K562 (cell line): ENCODE measurements around the gene MCC. TPM values are rescaled to one million over a fixed set of nuclear protein-coding genes. Genes with fewer than 3 reads are reported as not detected.

ENCODE experiments used
- ATAC-seq: fragments of 200-7000 bp; cut with Tn5 transposase; 3 replicates; pipeline ENCODE4 v1.9.1; 2020; ENCODE audit warnings: moderate library complexity
- BruUV-seq: library from RNA; stranded (reverse); fragments of 400-500 nt; replicated peaks from 2 replicates; lab custom pipeline; 2021; lab: Mats Ljungman, UMichigan
- CTCF ChIA-PET: fragments of 300-600 bp; formaldehyde crosslinking; extraction: SDS; loops from one replicate; lab custom pipeline; 2021; ENCODE audit warnings: low intra/inter-chr PET ratio; lab: Yijun Ruan, JAX
- POLR2A ChIA-PET: fragments of 300-600, 350-650 bp; sonication (Branson Sonifier 250); formaldehyde crosslinking; extraction: SDS; loops from one replicate; lab custom pipeline; 2021; ENCODE audit warnings: antibody characterized with exemption, inconsistent platforms; lab: Yijun Ruan, JAX
- DNase-seq, 4 experiments: peaks; one replicate each; pipeline versions ENCODE4 v3.0.0 to v3.0.0-alpha.2; 2011 to 2018; ENCODE audit warnings: low spot score in 3 of 4, mixed read lengths in 3 of 4; ENCODE audit errors: extremely low read depth in 1 of 4
- FAIRE-seq: peaks from 2 replicates; lab custom pipeline; 2011; peaks lifted over from hg19 to GRCh38; lab: Jason Lieb, UNC
- H2AFZ ChIP-seq: 2 replicates; pipeline ENCODE4 v1.6.0; 2011; ENCODE audit warnings: low read depth, low read length, control low read depth, inconsistent platforms
- H3K27ac ChIP-seq: fragments of 200-600 bp; 3 replicates; pipeline ENCODE4 v1.8.0; 2011; ENCODE audit warnings: low read depth, mild to moderate bottlenecking, control low read depth, inconsistent platforms, low read length, moderate library complexity, mixed read lengths; ENCODE audit errors: extremely low read depth
- H3K27me3 ChIP-seq, 2 experiments: fragments of 300-600 bp in 1 of 2; 2 replicates in 1 of 2; 3 replicates in 1 of 2; pipeline versions ENCODE4 v1.6.0 to v1.8.0; 2011; ENCODE audit warnings: inconsistent platforms in 2 of 2, low read length in 2 of 2, mild to moderate bottlenecking in 1 of 2, mixed read lengths in 1 of 2, moderate library complexity in 1 of 2; ENCODE audit not compliant: control insufficient read depth in 2 of 2, insufficient read depth in 2 of 2
- H3K36me3 ChIP-seq: fragments of 300-600 bp; 3 replicates; pipeline ENCODE4 v1.8.0; 2011; ENCODE audit warnings: mild to moderate bottlenecking, low read length, inconsistent platforms; ENCODE audit not compliant: control insufficient read depth, insufficient read depth
- H3K4me1 ChIP-seq, 2 experiments: fragments of 200-600 bp in 1 of 2; replicated peaks in 1 of 2; 2 replicates in 1 of 2; 3 replicates in 1 of 2; pipeline versions ENCODE4 v1.5.1 to v1.8.0; 2011; ENCODE audit warnings: inconsistent platforms in 2 of 2, low read length in 2 of 2, mild to moderate bottlenecking in 1 of 2, mixed read lengths in 1 of 2, moderate library complexity in 1 of 2; ENCODE audit not compliant: control insufficient read depth in 2 of 2, insufficient read depth in 2 of 2
- H3K4me2 ChIP-seq: 2 replicates; pipeline ENCODE4 v1.6.1; 2011; ENCODE audit warnings: low read length, control low read depth, inconsistent platforms, mixed read lengths; ENCODE audit not compliant: insufficient read depth
- H3K4me3 ChIP-seq: fragments of 200-600 bp; sonication (generic), shearing (Covaris generic); 2 replicates; pipeline ENCODE4 v1.5.1; 2016; ENCODE audit warnings: control low read depth, inconsistent platforms
- H3K79me2 ChIP-seq: fragments of 200-600 bp; 3 replicates; pipeline ENCODE4 v1.8.0; 2011; ENCODE audit warnings: low read length, inconsistent platforms; ENCODE audit not compliant: control insufficient read depth, insufficient read depth
- H3K9ac ChIP-seq, 2 experiments: 2 replicates each; pipeline versions ENCODE4 v1.6.0 to v1.6.1; 2011; ENCODE audit warnings: low read depth in 2 of 2, low read length in 2 of 2, control low read depth in 1 of 2, inconsistent platforms in 1 of 2, mild to moderate bottlenecking in 1 of 2, mixed read lengths in 1 of 2; ENCODE audit not compliant: insufficient read depth in 1 of 2
- H3K9me1 ChIP-seq: one replicate; pipeline ENCODE4 v1.6.0; 2011; ENCODE audit warnings: inconsistent platforms, mild to moderate bottlenecking, low read length, moderate library complexity; ENCODE audit not compliant: control insufficient read depth, insufficient read depth
- H3K9me3 ChIP-seq: replicated peaks from 2 replicates; pipeline ENCODE4 v1.5.1; 2011; ENCODE audit warnings: low read depth, low read length, inconsistent platforms; ENCODE audit not compliant: control insufficient read depth, insufficient read depth
- H4K20me1 ChIP-seq: replicated peaks from 2 replicates; pipeline ENCODE4 v1.6.1; 2011; ENCODE audit warnings: low read length, inconsistent platforms, mixed read lengths; ENCODE audit not compliant: control insufficient read depth, insufficient read depth
- DPF2 ChIP-seq: fragments of 450-650 bp; IDR thresholded peaks from 2 replicates; pipeline ENCODE4 v1.6.1; 2016
- HDAC1 ChIP-seq, 2 experiments: fragments of 450-650 bp; IDR thresholded peaks; 2 replicates each; pipeline ENCODE4 v1.6.1; 2016 to 2017; ENCODE audit warnings: inconsistent platforms in 1 of 2, mild to moderate bottlenecking in 1 of 2, moderate library complexity in 1 of 2
- IFI16 ChIP-seq: fragments of 250-450 bp; sonication (Bioruptor Pico); IDR thresholded peaks from 2 replicates; pipeline ENCODE4 v2.1.2; 2022; ENCODE audit warnings: mild to moderate bottlenecking, inconsistent platforms
- NCOA4 ChIP-seq: fragments of 450-650 bp; IDR thresholded peaks from 2 replicates; pipeline ENCODE4 v1.6.1; 2018; ENCODE audit warnings: mild to moderate bottlenecking; ENCODE audit not compliant: partially characterized antibody
- PML ChIP-seq: IDR thresholded peaks from 2 replicates; pipeline ENCODE4 v1.6.1; 2012; ENCODE audit warnings: low read length, inconsistent platforms
- SNIP1 ChIP-seq: fragments of 450-650 bp; IDR thresholded peaks from 2 replicates; pipeline ENCODE4 v1.7.1; 2017; ENCODE audit warnings: low read depth, mild to moderate bottlenecking
- SNRNP70 ChIP-seq: fragments of 200-400 bp; formaldehyde crosslinking; optimal IDR thresholded peaks from 2 replicates; pipeline ENCODE3; 2017; ENCODE audit warnings: low read depth, low read length
- THRB ChIP-seq: fragments of 450-650 bp; formaldehyde crosslinking; conservative IDR thresholded peaks from 2 replicates; pipeline ENCODE4 v1.4.0; 2022; ENCODE audit warnings: mild to moderate bottlenecking, missing genetic modification characterization
- ZBTB40 ChIP-seq, 2 experiments: fragments of 450-650 bp in 1 of 2; sonication (generic) in 1 of 2; formaldehyde crosslinking in 1 of 2; IDR thresholded peaks; 2 replicates each; pipeline versions ENCODE4 v1.7.1 to v1.9.0; 2016 to 2022; ENCODE audit warnings: inconsistent platforms in 1 of 2, mild to moderate bottlenecking in 1 of 2, missing genetic modification reagents in 1 of 2
- WGBS: fragments of 100-300 bp; shearing (Covaris generic); methylation state at CpG from one replicate; pipeline ENCODE4 v1.1.6; 2016; ENCODE audit warnings: low coverage, mixed read lengths; ENCODE audit not compliant: insufficient coverage; ENCODE audit errors: missing lambda C conversion rate; 5-methylcytosine and 5-hydroxymethylcytosine counted together
- in situ Hi-C: fragments of 300-500 bp; cut with MboI; formaldehyde crosslinking; loops from 4 replicates; pipeline ENCODE4 v1.15.0; 2018; ENCODE audit warnings: inconsistent platforms, mixed read lengths
- intact Hi-C: fragments of 100-400 bp; cut with micrococcal nuclease; formaldehyde crosslinking; loops from 2 replicates; pipeline ENCODE4 v1.14.2; 2022
- polyA plus RNA-seq, 8 experiments: library from polyadenylated mRNA; depleted of rRNA in 4 of 8; stranded (reverse) in 5 of 8; unstranded in 3 of 8; fragments of >200 nt; fragmentation: Nextera tagmentation in 2 of 8; fragmentation: Illumina TruSeq in 1 of 8; extraction: Ambion mirVana in 2 of 8; extraction: Trizol in 1 of 8; gene quantifications; 2 replicates each; pipeline versions ENCODE4 v1.2.1 to v1.2.3, GENCODE V29; 2011 to 2014; ENCODE audit warnings: inconsistent platforms in 1 of 8, missing spikeins in 1 of 8
- total RNA-seq, 7 experiments: library from RNA; depleted of rRNA in 6 of 7; stranded (reverse); fragments of >200 nt in 6 of 7; fragmentation: Illumina TruSeq in 2 of 7; extraction: Trizol in 2 of 7; gene quantifications; 2 replicates each; pipeline versions ENCODE4 v1.2.1 to v1.2.3, GENCODE V29; 2011 to 2021; ENCODE audit warnings: low replicate concordance in 1 of 7
- TF ChIP-seq, protein P1 (sequence below): fragments of 450-650 bp; IDR thresholded peaks from one replicate; pipeline ENCODE4 v1.6.1; 2018; ENCODE audit warnings: mild to moderate bottlenecking, moderate library complexity; ENCODE audit not compliant: partially characterized antibody

Gene MCC
- total and polyA plus RNA-seq, 9 of the 15 experiments (the other 6 are each of a cell fraction or from before 2014, with no cell fraction given) = 0.04 to 0.24 (median 0.06) TPM; not detected in 1

GRCh38 chr5:113380807-113381326 lies 107.4 kb downstream of the MCC start:
- no peak overlapping the region for H3K4me3 ChIP-seq
- DNase-seq (no peak), FAIRE-seq (no peak), ATAC-seq (no peak)
- ChIA-PET POLR2A (interaction anchor here (1.9 kb wide), 1 partner anchor 7 kb away, joined by 6 read pairs; no protein-coding TSS in a partner anchor), CTCF (no interaction called here)
- no peaks in the 10 kb centered on the region for H3K4me1 ChIP-seq
- H3K9me1 ChIP-seq = no peaks in the 10 kb centered on the region
- no TSS peak for BruUV-seq
- no peak overlapping the region for H2AFZ ChIP-seq
- no peaks in the 10 kb centered on the region for H4K20me1 ChIP-seq
- H3K27me3 ChIP-seq = peaks cover 2 to 4% of the 10 kb centered on the region in 2 experiments; a peak in 2 of 5 replicates
- H3K27ac ChIP-seq = no peak overlapping the region
- no peak overlapping the region for H3K4me2 ChIP-seq
- H3K9me3 ChIP-seq = no peaks in the 10 kb centered on the region
- 0% methylated on average over 3 of the region's 3 CpGs for whole genome bisulfite sequencing
- in situ Hi-C loops = no loop called here
- intact Hi-C loops = no loop called here
- H3K36me3 ChIP-seq = no peaks in the 10 kb centered on the region
- H3K79me2 ChIP-seq = no peaks in the 10 kb centered on the region
- H3K9ac ChIP-seq = no peak overlapping the region
- TF ChIP-seq DPF2 (no peak), THRB (CRISPR knock-in tag) (no peak), HDAC1 (IDR thresholded peaks at IDR 0.05) (no peak), PML (no peak), NCOA4 (no peak), SNRNP70 (no peak), IFI16 (CRISPR knock-in tag) (no peak), ZBTB40 (IDR thresholded peaks at IDR 0.05) (no peak), ZBTB40 (CRISPR knock-in tag; IDR thresholded peaks at IDR 0.05) (no peak), SNIP1 (no peak)
- TF ChIP-seq, protein P1, sequence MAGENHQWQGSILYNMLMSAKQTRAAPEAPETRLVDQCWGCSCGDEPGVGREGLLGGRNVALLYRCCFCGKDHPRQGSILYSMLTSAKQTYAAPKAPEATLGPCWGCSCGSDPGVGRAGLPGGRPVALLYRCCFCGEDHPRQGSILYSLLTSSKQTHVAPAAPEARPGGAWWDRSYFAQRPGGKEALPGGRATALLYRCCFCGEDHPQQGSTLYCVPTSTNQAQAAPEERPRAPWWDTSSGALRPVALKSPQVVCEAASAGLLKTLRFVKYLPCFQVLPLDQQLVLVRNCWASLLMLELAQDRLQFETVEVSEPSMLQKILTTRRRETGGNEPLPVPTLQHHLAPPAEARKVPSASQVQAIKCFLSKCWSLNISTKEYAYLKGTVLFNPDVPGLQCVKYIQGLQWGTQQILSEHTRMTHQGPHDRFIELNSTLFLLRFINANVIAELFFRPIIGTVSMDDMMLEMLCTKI = no peak
